HEK293 (cell line): ENCODE results near the gene CLK2.

Source experiments
- CTCF ChIP-seq: fragments of 450-650 bp; formaldehyde crosslinking; IDR thresholded peaks from 2 replicates; pipeline ENCODE4 v1.5.1; 2016; ENCODE audit warnings: missing biosample characterization, missing genetic modification characterization
- PRDM6 ChIP-seq: fragments of 450-650 bp; formaldehyde crosslinking; IDR thresholded peaks from 2 replicates; pipeline ENCODE4 v1.5.1; 2017; ENCODE audit warnings: missing biosample characterization, missing genetic modification characterization
- REST ChIP-seq: fragments of 450-650 bp; formaldehyde crosslinking; IDR thresholded peaks from 2 replicates; pipeline ENCODE4 v1.5.1; 2016; ENCODE audit warnings: missing biosample characterization, missing genetic modification characterization
- SP2 ChIP-seq: fragments of 450-650 bp; formaldehyde crosslinking; IDR thresholded peaks from 2 replicates; pipeline ENCODE4 v1.5.1; 2016; ENCODE audit warnings: missing biosample characterization, missing genetic modification characterization
- ZBTB20 ChIP-seq: fragments of 450-650 bp; formaldehyde crosslinking; IDR thresholded peaks from 2 replicates; pipeline ENCODE4 v1.5.1; 2016; ENCODE audit warnings: missing biosample characterization, missing genetic modification characterization
- ZNF132 ChIP-seq: fragments of 450-650 bp; formaldehyde crosslinking; IDR thresholded peaks from 2 replicates; pipeline ENCODE4 v1.5.1; 2017; ENCODE audit warnings: missing biosample characterization, missing genetic modification characterization, borderline replicate concordance
- ZNF335 ChIP-seq: fragments of 450-650 bp; formaldehyde crosslinking; conservative IDR thresholded peaks from 2 replicates; pipeline ENCODE4 v1.5.1; 2016; ENCODE audit warnings: missing biosample characterization, missing genetic modification characterization
- ZNF366 ChIP-seq: fragments of 450-650 bp; formaldehyde crosslinking; conservative IDR thresholded peaks from 2 replicates; pipeline ENCODE4 v1.5.1; 2016; ENCODE audit warnings: missing biosample characterization, missing genetic modification characterization
- ZNF423 ChIP-seq: fragments of 450-650 bp; formaldehyde crosslinking; IDR thresholded peaks from 2 replicates; pipeline ENCODE4 v1.5.1; 2016; ENCODE audit warnings: missing biosample characterization, missing genetic modification characterization
- ZNF549 ChIP-seq: fragments of 450-650 bp; IDR thresholded peaks from 2 replicates; pipeline ENCODE4 v1.5.1; 2018; ENCODE audit warnings: missing biosample characterization, missing genetic modification characterization, mild to moderate bottlenecking, inconsistent platforms, moderate library complexity
- ZNF561 ChIP-seq: fragments of 450-650 bp; IDR thresholded peaks from 2 replicates; pipeline ENCODE4 v1.5.1; 2018; ENCODE audit warnings: missing biosample characterization, missing genetic modification characterization, borderline replicate concordance
- ZNF629 ChIP-seq: fragments of 450-650 bp; formaldehyde crosslinking; IDR thresholded peaks from 2 replicates; pipeline ENCODE4 v1.5.1; 2017; ENCODE audit warnings: missing biosample characterization, missing genetic modification characterization

GRCh38 chr1:155308493-155309422 is 35.5 kb upstream of the CLK2 start, which contains the start of gene FDPS:
- no peak; the same call in 1 of the 2 replicates for TF ChIP-seq PRDM6
- peak; percentile 60; the same call in 1 of the 2 replicates for TF ChIP-seq ZNF423 (tag by site-specific recombination)
- no peak for TF ChIP-seq CTCF
- 0 out of 2 replicates have a peak, but pooled peaks have one; percentile 10 for TF ChIP-seq REST (tag by site-specific recombination)
- TF ChIP-seq ZNF132 (tag by site-specific recombination) = no peak
- TF ChIP-seq SP2 (tag by site-specific recombination) = peak; percentile 99
- peak; percentile 56; the same call in 1 of the 2 replicates for TF ChIP-seq ZBTB20 (tag by site-specific recombination)
- no peak for TF ChIP-seq ZNF549 (tag by site-specific recombination)
- TF ChIP-seq ZNF366 = peak; percentile 26; the same call in 1 of the 2 replicates
- TF ChIP-seq ZNF561 (tag by site-specific recombination) = no peak
- TF ChIP-seq ZNF335 (tag by site-specific recombination) = peak; percentile 93
- peak; percentile 77 for TF ChIP-seq ZNF629 (tag by site-specific recombination)
